HepG2 (cell line): ENCODE data around the gene SLC17A9. TPM values are rescaled to one million over a fixed set of nuclear protein-coding genes. Genes with fewer than 3 reads are reported as not detected.

Experiments
- ADNP ChIP-seq: sonication (generic); formaldehyde crosslinking; IDR thresholded peaks from 2 replicates; pipeline ENCODE4 v1.4.0; 2020; ENCODE audit warnings: missing genetic modification reagents
- AGO1 ChIP-seq: fragments of 200-400 bp; formaldehyde crosslinking; IDR thresholded peaks from 2 replicates; pipeline ENCODE4 v1.6.1; 2017; ENCODE audit warnings: mild to moderate bottlenecking, low read depth, low read length, moderate library complexity; ENCODE audit not compliant: poor library complexity, severe bottlenecking
- BRD4 ChIP-seq: sonication (generic); formaldehyde crosslinking; IDR thresholded peaks from 2 replicates; pipeline ENCODE4 v1.4.0; 2020; ENCODE audit warnings: missing genetic modification reagents
- CCDC6 ChIP-seq: sonication (generic); formaldehyde crosslinking; IDR thresholded peaks from 2 replicates; pipeline ENCODE4 v1.8.1; 2022; ENCODE audit warnings: mild to moderate bottlenecking, missing genetic modification reagents, moderate library complexity
- HMGXB3 ChIP-seq: sonication (generic); formaldehyde crosslinking; IDR thresholded peaks from 2 replicates; pipeline ENCODE4 v1.4.0; 2020; ENCODE audit warnings: missing genetic modification reagents, borderline replicate concordance
- KAT8 ChIP-seq: IDR thresholded peaks from 2 replicates; pipeline ENCODE4 v1.6.1; 2016; ENCODE audit warnings: missing genetic modification reagents, missing compliant biosample characterization
- MAFF ChIP-seq: IDR thresholded peaks from 2 replicates; pipeline ENCODE4 v1.6.1; 2011; ENCODE audit warnings: low read depth, low read length, improper control_type of control experiment
- NBN ChIP-seq: fragments of 450-650 bp; conservative IDR thresholded peaks from 2 replicates; pipeline ENCODE4 v1.6.1; 2017
- NCOA5 ChIP-seq: sonication (generic); formaldehyde crosslinking; IDR thresholded peaks from 2 replicates; pipeline ENCODE4 v1.4.0; 2020; ENCODE audit warnings: missing genetic modification reagents
- RNF2 ChIP-seq: fragments of 450-650 bp; conservative IDR thresholded peaks from 2 replicates; pipeline ENCODE4 v1.6.1; 2016; ENCODE audit warnings: low read depth
- SMAD9 ChIP-seq: sonication (generic); formaldehyde crosslinking; IDR thresholded peaks from 2 replicates; pipeline ENCODE4 v1.5.1; 2020; ENCODE audit warnings: mild to moderate bottlenecking, missing genetic modification reagents
- ZBTB14 ChIP-seq: sonication (generic); formaldehyde crosslinking; IDR thresholded peaks from 2 replicates; pipeline ENCODE4 v1.4.0; 2020; ENCODE audit warnings: missing genetic modification reagents
- ZFP37 ChIP-seq: sonication (generic); formaldehyde crosslinking; IDR thresholded peaks from 2 replicates; pipeline ENCODE4 v1.4.0; 2020; ENCODE audit warnings: missing genetic modification reagents, borderline replicate concordance
- ZHX2 ChIP-seq, 2 experiments: sonication (generic) in 1 of 2; formaldehyde crosslinking in 1 of 2; IDR thresholded peaks; 2 replicates each; pipeline versions ENCODE4 v1.6.1 to v1.9.0; 2014 to 2022; ENCODE audit warnings: antibody characterized with exemption in 1 of 2, borderline replicate concordance in 1 of 2, inconsistent platforms in 1 of 2, low read depth in 1 of 2, missing genetic modification reagents in 1 of 2
- ZMYM3 ChIP-seq: sonication (generic); formaldehyde crosslinking; IDR thresholded peaks from 2 replicates; pipeline ENCODE4 v1.5.1; 2020; ENCODE audit warnings: mild to moderate bottlenecking, missing genetic modification reagents
- ZNF7 ChIP-seq: IDR thresholded peaks from 2 replicates; pipeline ENCODE4 v1.6.1; 2016; ENCODE audit warnings: missing biosample characterization, missing genetic modification reagents
- ZNF720 ChIP-seq: sonication (generic); formaldehyde crosslinking; IDR thresholded peaks from 2 replicates; pipeline ENCODE4 v1.4.0; 2020; ENCODE audit warnings: missing genetic modification reagents
- ZNF891 ChIP-seq: sonication (generic); formaldehyde crosslinking; IDR thresholded peaks from 2 replicates; pipeline ENCODE4 v1.5.0; 2020; ENCODE audit warnings: mild to moderate bottlenecking, missing genetic modification reagents
- polyA plus RNA-seq, 8 experiments: library from polyadenylated mRNA; depleted of rRNA in 3 of 8; stranded (reverse) in 7 of 8; unstranded in 1 of 8; fragments of >200 nt; fragmentation: Illumina TruSeq in 4 of 8; extraction: Trizol in 4 of 8; gene quantifications; 2 replicates each; pipeline versions ENCODE4 v1.2.1 to v1.2.3, GENCODE V29; 2011 to 2016; ENCODE audit warnings: low read depth in 4 of 8, missing spikeins in 1 of 8, mixed read lengths in 1 of 8; ENCODE audit not compliant: insufficient read depth in 1 of 8
- total RNA-seq, 5 experiments: library from RNA; depleted of rRNA; stranded (reverse); fragments of >200 nt; fragmentation: Illumina TruSeq; extraction: Trizol; gene quantifications; 2 replicates each; pipeline ENCODE4 v1.2.3, GENCODE V29; 2016; ENCODE audit warnings: low read depth in 1 of 5

SLC17A9 gene
- total and polyA plus RNA-seq, 2 of the 13 experiments (the other 11 are each of a cell fraction or from before 2014, with no cell fraction given), result 110 to 191 TPM

GRCh38 chr20:62953839-62954703 is 1.6 kb downstream of the SLC17A9 start (continued):
- TF ChIP-seq ZNF7 (CRISPR knock-in tag), result no peak
- no peak; the same call in 1 of the 2 replicates for TF ChIP-seq BRD4 (CRISPR knock-in tag)
- TF ChIP-seq ZFP37 (CRISPR knock-in tag), result peak; percentile 100
- TF ChIP-seq ZHX2 (IDR thresholded peaks at IDR 0.05; ENCODE audit: low read depth), result peak; percentile 46; the same call in 1 of the 2 replicates
- TF ChIP-seq ZHX2 (CRISPR knock-in tag; IDR thresholded peaks at IDR 0.05; ENCODE audit: borderline replicate concordance), result no peak
- no peak for TF ChIP-seq NBN
- TF ChIP-seq CCDC6 (CRISPR knock-in tag), result peak; percentile 99; the same call in 1 of the 2 replicates
- TF ChIP-seq ZNF720 (CRISPR knock-in tag), result no peak
- no peak for TF ChIP-seq ADNP (CRISPR knock-in tag)
- peak; percentile 43 for TF ChIP-seq ZBTB14 (CRISPR knock-in tag)
- peak; percentile 96 for TF ChIP-seq HMGXB3
- peak; percentile 88 for TF ChIP-seq RNF2
- TF ChIP-seq ZMYM3, result peak; percentile 69
- TF ChIP-seq KAT8 (CRISPR knock-in tag), result peak; percentile 87; the same call in 1 of the 2 replicates
- peak; percentile 83; the same call in 1 of the 2 replicates for TF ChIP-seq ZNF891 (CRISPR knock-in tag)
- 0 out of 2 replicates have a peak, but pooled peaks have one; percentile 46 for TF ChIP-seq NCOA5
- no peak for TF ChIP-seq MAFF
- TF ChIP-seq SMAD9 (CRISPR knock-in tag), result no peak
- peak; percentile 80 for TF ChIP-seq AGO1
